ENCODE data around the gene NCEH1. TPM values are rescaled to one million over a fixed set of nuclear protein-coding genes. Genes with fewer than 3 reads are reported as not detected.

The NCEH1 gene
- polyA plus RNA-seq, 3 donors, result 8.6 to 23.9 (median 20.7) TPM

- Mint-ChIP-seq H3K36me3 (peaks cover 29 to 31% of the 10 kb centered on the region in 2 donors), H3K27ac (no peak overlapping the region), H3K27me3 (ENCODE audit: low read depth in 3 of 3) (no peaks in the 10 kb centered on the region), H3K9me3 (no peaks in the 10 kb centered on the region), H3K4me1 (peaks cover 25% of the 10 kb centered on the region), H3K4me3 (no peak overlapping the region)
- no CpG with 5 or more reads among the region's 3 CpGs for WGBS (ENCODE audit: insufficient coverage)
- no peak overlapping the region for H3K27ac ChIP-seq (ENCODE audit: low read depth in 1 of 2, low read length in 2 of 2)
- H2AFZ ChIP-seq (ENCODE audit: insufficient read depth, low read depth, low read length, poor library complexity, severe bottlenecking), result no peak overlapping the region
- H3K4me2 ChIP-seq (replicated peaks; ENCODE audit: extremely low read depth, low read length, poor library complexity, severe bottlenecking), result no peak overlapping the region
- H3K4me1 ChIP-seq (ENCODE audit: control insufficient read depth in 1 of 2, insufficient read depth in 2 of 2, low read length in 2 of 2), result peaks cover 16 to 25% of the 10 kb centered on the region in 2 donors
- no peaks in the 10 kb centered on the region for H3K27me3 ChIP-seq (ENCODE audit: control insufficient read depth in 2 of 2, insufficient read depth in 2 of 2, low read length in 2 of 2)
- intact Hi-C loops (cut with micrococcal nuclease), result no loop called here
- H3K4me3 ChIP-seq (replicated peaks in 1 of 3; ENCODE audit: low read depth in 2 of 3, low read length in 3 of 3), result no peak overlapping the region
- peaks cover 11% of the 10 kb centered on the region for H3K79me2 ChIP-seq (ENCODE audit: insufficient read depth, low read length)
- H3K36me3 ChIP-seq (replicated peaks in 1 of 2; ENCODE audit: control insufficient read depth in 1 of 2, insufficient read depth in 2 of 2, low read length in 2 of 2), result peaks cover 17 to 52% of the 10 kb centered on the region in 2 donors
- TF ChIP-seq CTCF (IDR thresholded peaks at IDR 0.05), result no peak
- DNase-seq, result no peak
- H3K9ac ChIP-seq (ENCODE audit: insufficient read depth, low read length, poor library complexity, severe bottlenecking), result no peak overlapping the region
- H3K9me3 ChIP-seq (replicated peaks in 1 of 2; ENCODE audit: control insufficient read depth in 1 of 2, insufficient read depth in 1 of 2, low read length in 2 of 2), result no peaks in the 10 kb centered on the region
- H4K20me1 ChIP-seq (ENCODE audit: insufficient read depth, low read length), result peaks cover 19% of the 10 kb centered on the region
These were observed 63.8 kb downstream of the NCEH1 start for GRCh38 chr3:172647080-172647479.

- Histone ChIP-seq H3K9ac (ENCODE audit: insufficient read depth, low read length, poor library complexity, severe bottlenecking) (no peak overlapping the region), H3K79me2 (ENCODE audit: insufficient read depth, low read length) (peaks cover 11% of the 10 kb centered on the region), H3K27me3 (ENCODE audit: control insufficient read depth in 2 of 2, insufficient read depth in 2 of 2, low read length in 2 of 2) (no peaks in the 10 kb centered on the region), H3K27ac (ENCODE audit: low read depth in 1 of 2, low read length in 2 of 2) (no peak overlapping the region), H3K4me3 (replicated peaks in 1 of 3; ENCODE audit: low read depth in 2 of 3, low read length in 3 of 3) (no peak overlapping the region), H3K4me2 (replicated peaks; ENCODE audit: extremely low read depth, low read length, poor library complexity, severe bottlenecking) (no peak overlapping the region), H2AFZ (ENCODE audit: insufficient read depth, low read depth, low read length, poor library complexity, severe bottlenecking) (no peak overlapping the region), H4K20me1 (ENCODE audit: insufficient read depth, low read length) (peaks cover 13% of the 10 kb centered on the region), H3K36me3 (replicated peaks in 1 of 2; ENCODE audit: control insufficient read depth in 1 of 2, insufficient read depth in 2 of 2, low read length in 2 of 2) (peaks cover 22 to 58% of the 10 kb centered on the region in 2 donors), H3K9me3 (replicated peaks in 1 of 2; ENCODE audit: control insufficient read depth in 1 of 2, insufficient read depth in 1 of 2, low read length in 2 of 2) (no peaks in the 10 kb centered on the region), H3K4me1 (ENCODE audit: control insufficient read depth in 1 of 2, insufficient read depth in 2 of 2, low read length in 2 of 2) (peaks cover 12 to 19% of the 10 kb centered on the region in 2 donors)
- H3K27ac Mint-ChIP-seq, result peak overlapping the region in 2 of 7 donors; percentile 4 to 5
- H3K4me3 Mint-ChIP-seq, result no peak overlapping the region
- peaks cover 34 to 35% of the 10 kb centered on the region in 2 donors for H3K36me3 Mint-ChIP-seq
- intact Hi-C loops (cut with micrococcal nuclease), result no loop called here
- H3K9me3 Mint-ChIP-seq, result no peaks in the 10 kb centered on the region
- peaks cover 20% of the 10 kb centered on the region for H3K4me1 Mint-ChIP-seq
- H3K27me3 Mint-ChIP-seq (ENCODE audit: low read depth in 3 of 3), result no peaks in the 10 kb centered on the region
- TF ChIP-seq CTCF (IDR thresholded peaks at IDR 0.05), result no peak
- 94% methylated on average over 2 of the region's 5 CpGs for WGBS (ENCODE audit: insufficient coverage)
- no peak for DNase-seq
These were observed 64.3 kb downstream of the NCEH1 start for GRCh38 chr3:172646439-172647015.

All from CD14-positive monocyte (primary cell).